PC-9 (cell line): ENCODE results near the gene LRMDA. TPM values are rescaled to one million over a fixed set of nuclear protein-coding genes. Genes with fewer than 3 reads are reported as not detected.

Source experiments
- BruUV-seq: library from RNA; stranded (reverse); fragments of 400-500 nt; replicated peaks from 2 replicates; lab custom pipeline; 2021; lab: Mats Ljungman, UMichigan
- CTCF ChIA-PET: fragments of 300-600 bp; sonication (Branson Sonifier 250); formaldehyde crosslinking; loops from one replicate; lab custom pipeline; 2022; ENCODE audit warnings: antibody characterized with exemption; lab: Charles Lee
- POLR2A ChIA-PET: fragments of 300-600 bp; sonication (Branson Sonifier 250); formaldehyde crosslinking; loops from one replicate; lab custom pipeline; 2022; ENCODE audit warnings: antibody characterized with exemption; ENCODE audit not compliant: unreplicated experiment; lab: Charles Lee
- DNase-seq, 2 experiments: peaks; one replicate each; pipeline versions ENCODE4 v3.0.0 to v3.0.0-alpha.2; 2015 to 2022; ENCODE audit warnings: mixed read lengths in 1 of 2
- H2AFZ ChIP-seq: fragments of 200-600 bp; sonication (generic); 2 replicates; pipeline ENCODE4 v1.8.1; 2017; ENCODE audit warnings: antibody characterized with exemption
- H3F3A ChIP-seq: fragments of 200-600 bp; sonication (generic); 2 replicates; pipeline ENCODE4 v1.8.1; 2017; ENCODE audit warnings: antibody characterized with exemption, mild to moderate bottlenecking, low read depth; ENCODE audit not compliant: insufficient read depth
- H3K27ac ChIP-seq: fragments of 200-600 bp; sonication (generic); 2 replicates; pipeline ENCODE4 v1.6.1; 2016; ENCODE audit warnings: mixed run types
- H3K27me3 ChIP-seq: fragments of 200-600 bp; sonication (generic); 2 replicates; pipeline ENCODE4 v1.6.1; 2016; ENCODE audit warnings: low read depth, mixed run types; ENCODE audit not compliant: insufficient read depth
- H3K36me3 ChIP-seq: fragments of 200-600 bp; sonication (generic); 2 replicates; pipeline ENCODE4 v1.6.1; 2016; ENCODE audit warnings: low read depth, mixed run types
- H3K4me1 ChIP-seq: fragments of 200-600 bp; sonication (generic); replicated peaks from 2 replicates; pipeline ENCODE4 v1.6.1; 2016; ENCODE audit warnings: mixed run types; ENCODE audit not compliant: insufficient read depth
- H3K4me2 ChIP-seq: fragments of 200-600 bp; sonication (generic); 2 replicates; pipeline ENCODE4 v1.6.1; 2017; ENCODE audit warnings: mixed run types
- H3K4me3 ChIP-seq: fragments of 200-600 bp; sonication (generic); 2 replicates; pipeline ENCODE4 v1.6.1; 2016; ENCODE audit warnings: mixed run types
- H3K79me2 ChIP-seq: fragments of 200-600 bp; sonication (generic); 2 replicates; pipeline ENCODE4 v1.6.1; 2017; ENCODE audit warnings: low read depth, mixed run types
- H3K9me2 ChIP-seq: fragments of 200-600 bp; sonication (generic); 2 replicates; pipeline ENCODE4 v1.8.1; 2017; ENCODE audit warnings: mild to moderate bottlenecking; ENCODE audit not compliant: insufficient read depth
- H3K9me3 ChIP-seq: fragments of 200-600 bp; sonication (generic); 2 replicates; pipeline ENCODE4 v1.8.1; 2016; ENCODE audit warnings: low read depth; ENCODE audit not compliant: insufficient read depth
- H4K20me1 ChIP-seq: fragments of 200-600 bp; sonication (generic); 2 replicates; pipeline ENCODE4 v1.8.1; 2017; ENCODE audit not compliant: insufficient read depth
- EZH2 ChIP-seq: fragments of 200-600 bp; sonication (generic); IDR thresholded peaks from 2 replicates; pipeline ENCODE4 v1.8.0; 2017; ENCODE audit warnings: antibody characterized with exemption, low read depth
- intact Hi-C: fragments of 100-400 bp; cut with micrococcal nuclease; formaldehyde crosslinking; loops from one replicate; pipeline ENCODE4 v1.10.0; 2022; ENCODE audit not compliant: unreplicated experiment
- total RNA-seq: library from RNA; stranded (reverse); gene quantifications from 2 replicates; pipeline ENCODE4 v1.2.3, GENCODE V29; 2021
- TF ChIP-seq, protein P1 (sequence below): fragments of 200-600 bp; sonication (generic); conservative IDR thresholded peaks from 2 replicates; pipeline ENCODE4 v1.6.1; 2017; ENCODE audit warnings: mixed run types, antibody characterized with exemption, mild to moderate bottlenecking, moderate library complexity

The LRMDA gene
- total RNA-seq, 1 experiment from 2014 or later: not detected

DNA sequence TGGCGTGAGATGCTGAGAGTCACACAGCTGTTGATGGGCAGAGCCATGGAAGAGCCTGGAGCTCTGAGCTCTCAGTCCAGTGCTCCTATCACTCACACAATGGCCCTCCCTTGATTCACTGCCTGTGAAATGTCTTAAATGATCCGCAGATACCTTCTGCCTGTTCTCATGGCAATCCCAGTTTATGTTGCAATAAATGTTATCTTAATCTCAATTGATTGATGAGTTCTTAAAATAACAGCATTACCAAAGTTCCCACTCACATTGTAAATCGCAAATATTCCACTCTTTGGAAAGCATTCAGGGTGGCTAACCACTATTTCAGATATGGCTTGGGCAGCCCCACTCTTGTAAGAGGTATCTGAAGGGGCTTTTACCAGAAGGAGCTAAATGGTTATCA, 865.5 kb downstream of the LRMDA start:
- Histone ChIP-seq H4K20me1 (no peaks in the 10 kb centered on the region), H3K4me2 (no peak overlapping the region), H3K36me3 (no peaks in the 10 kb centered on the region), H3K4me3 (no peak overlapping the region), H3K79me2 (no peaks in the 10 kb centered on the region), H3F3A (no peaks in the 10 kb centered on the region), H2AFZ (no peak overlapping the region), H3K9me3 (no peaks in the 10 kb centered on the region; the same call in 1 of the 2 replicates), H3K27me3 (no peaks in the 10 kb centered on the region), H3K9me2 (no peaks in the 10 kb centered on the region), H3K27ac (no peak overlapping the region), H3K4me1 (no peaks in the 10 kb centered on the region)
- CTCF ChIA-PET: no interaction called here
- POLR2A ChIA-PET: no interaction called here
- TF ChIP-seq EZH2: no peak
- TF ChIP-seq, protein P1, sequence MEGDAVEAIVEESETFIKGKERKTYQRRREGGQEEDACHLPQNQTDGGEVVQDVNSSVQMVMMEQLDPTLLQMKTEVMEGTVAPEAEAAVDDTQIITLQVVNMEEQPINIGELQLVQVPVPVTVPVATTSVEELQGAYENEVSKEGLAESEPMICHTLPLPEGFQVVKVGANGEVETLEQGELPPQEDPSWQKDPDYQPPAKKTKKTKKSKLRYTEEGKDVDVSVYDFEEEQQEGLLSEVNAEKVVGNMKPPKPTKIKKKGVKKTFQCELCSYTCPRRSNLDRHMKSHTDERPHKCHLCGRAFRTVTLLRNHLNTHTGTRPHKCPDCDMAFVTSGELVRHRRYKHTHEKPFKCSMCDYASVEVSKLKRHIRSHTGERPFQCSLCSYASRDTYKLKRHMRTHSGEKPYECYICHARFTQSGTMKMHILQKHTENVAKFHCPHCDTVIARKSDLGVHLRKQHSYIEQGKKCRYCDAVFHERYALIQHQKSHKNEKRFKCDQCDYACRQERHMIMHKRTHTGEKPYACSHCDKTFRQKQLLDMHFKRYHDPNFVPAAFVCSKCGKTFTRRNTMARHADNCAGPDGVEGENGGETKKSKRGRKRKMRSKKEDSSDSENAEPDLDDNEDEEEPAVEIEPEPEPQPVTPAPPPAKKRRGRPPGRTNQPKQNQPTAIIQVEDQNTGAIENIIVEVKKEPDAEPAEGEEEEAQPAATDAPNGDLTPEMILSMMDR: no peak
- BruUV-seq: no TSS peak
- intact Hi-C loops: no loop called here
- DNase-seq: no peak

DNA sequence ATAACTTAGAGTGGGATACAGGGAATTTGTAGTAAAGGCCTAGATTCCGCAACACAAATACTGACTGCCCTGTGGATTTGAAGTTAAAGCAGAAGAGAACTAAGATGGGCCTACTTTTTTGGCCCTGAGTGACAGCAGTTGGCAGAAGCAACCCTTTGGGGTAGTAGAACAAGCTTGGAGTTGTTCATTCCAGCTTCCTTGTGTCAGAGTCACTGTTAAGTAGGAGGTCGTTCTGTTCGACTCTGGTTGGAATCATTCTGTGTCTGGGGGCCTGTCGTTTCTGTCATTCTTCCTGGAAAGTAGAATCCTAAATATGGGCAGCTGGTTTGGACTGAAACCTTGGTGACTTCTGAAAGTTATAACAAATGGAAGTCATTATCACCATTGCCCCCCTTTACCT, 865.9 kb downstream of the LRMDA start:
- BruUV-seq: no TSS peak
- H3K4me3 ChIP-seq: no peak overlapping the region

DNA sequence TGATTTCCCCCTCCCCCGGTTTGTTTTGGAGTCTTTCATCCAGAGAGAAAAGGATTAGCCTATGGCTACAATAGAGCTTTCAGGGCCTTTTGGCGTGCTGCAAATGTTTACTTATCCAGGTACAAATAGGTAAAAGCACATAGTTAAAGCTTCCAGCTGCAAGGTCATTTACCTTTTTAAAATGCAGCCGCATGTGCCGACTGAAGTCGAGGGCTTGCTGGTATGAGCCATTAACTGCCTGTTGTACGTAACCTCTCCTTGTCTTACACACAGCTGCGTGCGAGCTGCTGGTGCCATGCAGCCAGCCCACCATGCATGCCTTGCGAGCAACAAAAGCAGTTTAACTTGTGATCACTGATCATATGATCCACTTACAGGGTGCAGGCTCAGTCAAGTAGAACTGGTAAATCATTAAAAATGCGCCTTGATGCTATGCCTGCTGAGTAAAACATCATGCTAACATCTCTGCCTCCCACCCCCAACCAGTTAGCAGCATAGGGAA, 866.4 kb downstream of the LRMDA start:
- no peak for TF ChIP-seq EZH2
- TF ChIP-seq, protein P1: no peak
- Histone ChIP-seq H3F3A (no peaks in the 10 kb centered on the region), H4K20me1 (no peaks in the 10 kb centered on the region), H3K36me3 (no peaks in the 10 kb centered on the region), H3K4me1 (no peaks in the 10 kb centered on the region), H3K4me3 (no peak overlapping the region), H3K27me3 (no peaks in the 10 kb centered on the region), H3K79me2 (no peaks in the 10 kb centered on the region), H3K9me3 (no peaks in the 10 kb centered on the region; the same call in 1 of the 2 replicates), H3K27ac (no peak overlapping the region), H3K4me2 (no peak overlapping the region), H3K9me2 (no peaks in the 10 kb centered on the region), H2AFZ (no peak overlapping the region)
- DNase-seq: no peak
- BruUV-seq: no TSS peak
- POLR2A ChIA-PET: no interaction called here
- intact Hi-C loops: no loop called here
- CTCF ChIA-PET: no interaction called here

More for the DNA sequence above, 865.9 kb downstream of the LRMDA start:
- ChIA-PET CTCF (no interaction called here), POLR2A (no interaction called here)
- Histone ChIP-seq H3K4me1 (no peaks in the 10 kb centered on the region), H3K9me3 (no peaks in the 10 kb centered on the region; the same call in 1 of the 2 replicates), H3K36me3 (no peaks in the 10 kb centered on the region), H2AFZ (no peak overlapping the region), H3K27ac (no peak overlapping the region), H3K79me2 (no peaks in the 10 kb centered on the region), H3K27me3 (no peaks in the 10 kb centered on the region), H4K20me1 (no peaks in the 10 kb centered on the region), H3K4me2 (no peak overlapping the region), H3K9me2 (no peaks in the 10 kb centered on the region), H3F3A (no peaks in the 10 kb centered on the region)
- no peak for DNase-seq
- intact Hi-C loops: no loop called here
- TF ChIP-seq, protein P1: no peak
- no peak for TF ChIP-seq EZH2
